Sigmoid colon (tissue), 3 donors: ENCODE results near the gene EPAS1.

ENCODE experiments used
- CTCF ChIP-seq, 4 experiments: fragments of 450-650 bp in 3 of 4; fragments of 200-600 bp in 1 of 4; IDR thresholded peaks; one replicate each; pipeline ENCODE4 v1.5.1; 2016 to 2019; ENCODE audit warnings: antibody characterized with exemption in 4 of 4, mild to moderate bottlenecking in 3 of 4, moderate library complexity in 2 of 4
- POLR2A ChIP-seq, 2 donors: fragments of 450-650 bp; IDR thresholded peaks; one replicate each; pipeline ENCODE4 v1.6.1; 2016; ENCODE audit warnings: antibody characterized with exemption in 2 of 2, mild to moderate bottlenecking in 2 of 2, moderate library complexity in 2 of 2

GRCh38 chr2:46351750-46352138 lies 54.5 kb downstream of the EPAS1 start:
- no peak for TF ChIP-seq POLR2A (IDR thresholded peaks at IDR 0.05)
- no peak for TF ChIP-seq CTCF (IDR thresholded peaks at IDR 0.05)
